ENCODE results near the gene FAM118A.
A peak's percentile ranks its signal among the peaks of the same experiment; 100 is the strongest.

Gene FAM118A

DNA sequence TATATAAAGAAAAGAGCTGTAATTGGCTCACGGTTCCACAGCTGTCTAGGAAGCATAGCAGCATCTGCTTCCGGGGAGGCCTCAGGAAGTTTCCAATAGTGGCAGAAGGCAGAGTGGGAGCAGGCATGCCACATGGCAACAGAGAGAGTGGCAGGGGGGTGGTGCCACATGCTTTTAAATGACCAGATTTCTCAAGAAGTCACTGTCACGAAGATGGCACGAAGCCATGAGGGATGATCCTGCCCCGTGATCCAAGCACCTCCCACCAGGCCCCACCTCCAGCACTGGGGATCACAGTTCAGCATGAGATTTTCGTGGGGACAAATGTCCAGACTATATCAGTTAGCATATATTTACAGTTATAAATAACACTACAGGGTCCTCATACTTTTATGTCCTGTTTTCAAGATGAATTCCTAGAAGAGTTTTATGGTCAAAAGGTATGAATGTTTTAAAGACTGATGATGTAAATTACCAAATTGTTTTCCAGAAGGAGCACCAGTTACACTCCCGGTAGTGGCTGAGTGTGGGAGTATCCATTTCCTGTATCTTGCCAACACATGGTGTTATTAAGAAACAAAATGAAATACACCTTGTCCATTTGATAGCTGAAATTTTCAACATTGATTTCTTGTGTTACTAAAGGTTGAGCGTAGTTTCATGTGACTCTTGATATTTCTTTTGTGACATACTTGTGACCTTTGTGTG, 19.2 kb downstream of the FAM118A start:
- no peak for TF ChIP-seq GATA2 (IDR thresholded peaks at IDR 0.05; ENCODE audit: low read depth, low read length)
- TF ChIP-seq GATA3 (IDR thresholded peaks at IDR 0.05; ENCODE audit: low read depth, low read length): no peak

DNA sequence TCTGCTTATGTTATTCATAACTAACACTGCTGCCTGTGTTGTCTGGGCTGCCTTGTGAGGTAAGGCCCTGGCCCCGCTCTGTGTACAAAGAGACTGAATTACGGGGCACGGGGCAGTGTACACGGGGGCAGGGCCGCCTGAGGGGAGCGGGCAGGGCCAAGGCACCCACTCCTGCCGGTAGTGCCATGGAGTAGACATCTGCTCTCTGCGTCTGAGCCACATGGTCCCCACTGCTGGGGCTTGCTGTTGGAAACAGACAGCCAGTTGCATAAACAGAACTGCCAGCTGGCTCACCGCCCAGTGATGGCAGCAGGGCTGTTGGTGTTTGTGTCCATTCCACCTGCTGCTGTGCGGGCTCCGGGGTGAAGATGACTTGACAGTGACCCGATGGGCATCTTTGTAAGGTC, 19.8 kb downstream of the FAM118A start:
- no peak for TF ChIP-seq GATA3 (IDR thresholded peaks at IDR 0.05; ENCODE audit: low read depth, low read length)
- TF ChIP-seq GATA2 (IDR thresholded peaks at IDR 0.05; ENCODE audit: low read depth, low read length): peak; percentile 73

DNA sequence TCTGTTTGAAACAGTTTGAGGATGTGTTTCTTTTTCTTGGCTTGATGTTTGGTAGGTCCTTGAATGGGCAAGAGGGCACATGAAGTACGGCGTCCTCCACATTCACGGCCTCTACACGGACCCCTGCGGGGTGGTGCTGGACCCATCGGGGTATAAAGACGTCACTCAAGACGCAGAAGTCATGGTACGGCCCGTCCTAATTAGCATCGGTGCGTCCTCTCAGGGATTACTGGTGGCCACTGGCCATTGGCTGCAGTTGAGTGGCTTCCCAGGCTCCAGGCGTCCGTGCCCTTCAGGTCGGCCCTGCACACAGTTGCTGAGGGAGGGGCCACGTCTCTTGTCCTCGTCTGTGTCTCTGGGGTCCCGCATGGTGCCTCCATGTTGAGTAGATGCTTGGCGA, 20.8 kb downstream of the FAM118A start:
- TF ChIP-seq GATA2 (IDR thresholded peaks at IDR 0.05; ENCODE audit: low read depth, low read length) (no peak), GATA3 (IDR thresholded peaks at IDR 0.05; ENCODE audit: low read depth, low read length) (no peak)

DNA sequence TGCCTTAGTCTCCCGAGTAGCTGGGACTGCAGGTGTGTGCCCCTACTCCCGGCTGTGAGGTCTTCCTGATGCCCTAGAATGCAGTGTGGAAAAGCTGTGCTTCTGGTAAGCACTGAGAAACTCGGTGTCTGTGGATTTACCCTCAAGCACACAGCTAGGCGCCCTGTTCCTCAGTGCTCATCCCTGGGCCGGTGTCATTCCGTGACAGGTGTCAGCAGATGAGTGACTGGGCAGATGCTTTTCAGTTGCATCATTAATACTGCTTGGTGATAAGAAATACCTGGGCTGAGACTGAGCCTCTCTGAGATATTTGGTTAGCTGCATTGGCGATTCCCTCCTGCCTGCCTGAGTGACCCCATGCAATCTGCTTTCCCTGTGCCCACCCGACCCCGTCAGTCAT, 21.8 kb downstream of the FAM118A start:
- TF ChIP-seq GATA2 (IDR thresholded peaks at IDR 0.05; ENCODE audit: low read depth, low read length) (no peak), GATA3 (IDR thresholded peaks at IDR 0.05; ENCODE audit: low read depth, low read length) (no peak)

DNA sequence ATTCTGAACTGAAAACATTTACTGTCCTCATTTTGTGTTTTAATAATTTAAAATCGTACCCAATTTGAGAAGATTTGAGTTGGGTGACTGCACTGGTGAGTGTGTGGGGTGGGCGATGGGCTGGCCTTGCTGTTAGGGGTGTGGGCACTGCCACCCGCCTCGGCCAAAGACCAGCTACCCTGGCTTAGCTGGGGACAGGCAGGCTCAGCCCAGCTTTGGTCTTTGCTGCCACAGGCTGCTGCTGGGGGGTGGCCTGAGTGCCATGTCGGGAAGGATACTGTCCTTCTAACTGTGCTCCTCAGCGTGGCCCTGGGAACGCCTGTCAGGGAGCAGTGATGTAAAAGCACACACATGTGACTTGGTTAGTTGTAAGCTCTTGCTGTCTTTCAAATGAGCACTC, 22.3 kb downstream of the FAM118A start:
- TF ChIP-seq GATA3 (IDR thresholded peaks at IDR 0.05; ENCODE audit: low read depth, low read length) (no peak), GATA2 (IDR thresholded peaks at IDR 0.05; ENCODE audit: low read depth, low read length) (no peak)

DNA sequence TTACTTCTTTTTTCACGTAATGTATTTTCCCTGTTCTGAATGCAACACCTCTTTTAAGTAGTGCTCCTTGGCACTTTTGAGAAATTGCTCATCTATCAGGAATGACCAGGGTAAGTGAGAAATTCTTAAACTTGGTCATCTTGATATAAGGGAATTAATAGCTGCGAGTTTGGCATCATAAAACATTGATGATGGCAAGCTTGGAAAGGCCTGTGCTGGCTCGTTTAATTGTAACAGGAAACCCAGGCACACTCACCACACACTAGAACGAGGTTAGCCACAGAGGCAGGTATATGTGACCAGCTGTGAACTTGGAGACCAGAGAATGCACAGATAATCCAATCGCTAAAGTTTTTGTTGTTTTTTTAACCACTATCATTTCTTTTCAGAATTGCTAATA, 24.3 kb downstream of the FAM118A start:
- TF ChIP-seq GATA3 (IDR thresholded peaks at IDR 0.05; ENCODE audit: low read depth, low read length) (no peak), GATA2 (IDR thresholded peaks at IDR 0.05; ENCODE audit: low read depth, low read length) (no peak)

DNA sequence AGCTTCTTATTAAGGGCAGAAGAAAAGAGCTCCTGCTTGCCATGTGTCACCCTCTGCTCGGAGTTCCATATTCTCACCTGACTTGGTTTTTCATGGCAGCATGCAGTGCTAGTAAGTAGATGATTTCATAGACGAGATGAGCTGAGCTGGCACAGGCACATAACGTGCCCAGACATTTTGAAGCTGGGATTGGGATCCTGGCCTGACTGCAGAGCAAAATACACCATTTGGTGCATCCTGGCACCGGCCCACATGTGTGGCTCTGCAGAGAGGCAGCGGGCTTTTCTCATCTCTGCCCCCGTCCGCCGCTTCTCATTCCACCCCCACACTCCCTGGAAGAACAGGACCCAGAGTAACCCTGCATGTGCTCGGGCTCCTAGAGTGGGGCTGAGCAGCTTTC, 24.8 kb downstream of the FAM118A start:
- TF ChIP-seq GATA2 (IDR thresholded peaks at IDR 0.05; ENCODE audit: low read depth, low read length) (no peak), GATA3 (IDR thresholded peaks at IDR 0.05; ENCODE audit: low read depth, low read length) (no peak)

DNA sequence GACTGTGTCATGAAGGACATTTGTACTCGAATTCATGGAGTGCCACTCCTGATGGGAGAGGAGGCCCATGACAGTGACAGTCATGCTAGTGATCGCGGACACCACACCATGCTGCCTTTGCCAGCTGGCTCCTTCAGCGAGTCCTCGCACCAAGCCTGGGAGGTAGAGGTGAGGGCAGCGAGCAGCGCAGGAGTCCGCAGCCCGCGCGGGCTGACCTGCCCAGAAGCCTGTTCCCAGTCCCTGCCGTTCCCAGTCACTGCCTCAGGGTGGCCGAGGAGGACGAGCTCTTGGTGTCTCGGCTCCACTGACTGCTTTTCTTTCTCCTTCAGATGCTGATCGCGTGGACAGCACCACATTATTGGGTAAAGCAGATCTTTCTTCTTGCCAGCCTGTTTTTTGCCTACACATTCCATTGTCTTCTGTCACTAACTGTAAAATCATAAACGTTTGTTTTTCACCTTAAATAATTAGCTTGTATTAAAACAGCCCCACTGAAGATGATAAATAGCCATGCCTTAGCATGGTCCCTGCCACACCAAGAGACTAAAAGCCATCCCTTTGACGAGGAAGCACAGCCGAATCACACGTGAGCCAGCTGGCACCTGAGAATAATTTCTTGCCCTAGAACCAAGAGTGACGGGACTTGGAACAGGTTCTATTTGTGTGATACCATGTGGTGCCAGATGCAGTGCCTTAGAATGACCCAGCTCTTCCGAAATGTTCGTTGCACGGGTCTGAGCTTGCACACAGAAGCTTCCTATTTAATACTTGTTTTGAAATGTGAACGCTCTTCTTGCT, 25.5 kb downstream of the FAM118A start:
- TF ChIP-seq GATA2 (IDR thresholded peaks at IDR 0.05; ENCODE audit: low read depth, low read length): no peak
- TF ChIP-seq GATA3 (IDR thresholded peaks at IDR 0.05; ENCODE audit: low read depth, low read length): no peak

DNA sequence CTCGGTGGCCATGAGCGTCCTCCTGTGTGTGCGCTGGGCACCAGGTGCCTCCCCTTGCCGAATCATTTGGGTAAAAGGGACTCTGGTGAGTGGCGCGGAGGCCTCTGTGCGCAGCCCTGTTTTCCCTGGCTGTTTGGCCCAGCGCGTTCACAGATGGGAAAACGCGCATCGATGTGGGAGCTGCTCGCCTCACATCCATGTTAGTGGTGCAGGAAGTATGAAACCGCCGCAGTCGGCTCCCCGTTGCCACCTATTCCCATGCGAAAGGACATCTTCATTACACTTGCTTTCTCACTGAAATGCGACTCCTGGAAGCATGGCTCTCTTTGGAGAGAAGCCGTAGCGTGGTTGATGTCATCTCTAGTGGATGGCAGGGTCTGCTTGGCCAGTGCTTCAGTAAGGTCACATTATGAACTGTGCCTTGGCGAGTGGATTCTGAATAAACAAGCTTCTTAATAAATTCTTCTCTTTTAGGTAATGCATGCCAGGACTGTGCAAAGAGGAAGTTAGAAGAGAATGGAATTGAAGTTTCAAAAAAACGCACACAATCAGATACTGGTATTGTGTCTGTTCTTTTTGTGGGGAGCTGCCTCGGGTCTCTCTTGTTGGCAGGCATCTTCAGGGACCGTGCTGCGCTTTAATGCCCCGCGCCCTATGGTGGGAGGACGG, 26.3 kb downstream of the FAM118A start:
- TF ChIP-seq GATA3 (IDR thresholded peaks at IDR 0.05; ENCODE audit: low read depth, low read length) (no peak), GATA2 (IDR thresholded peaks at IDR 0.05; ENCODE audit: low read depth, low read length) (no peak)

DNA sequence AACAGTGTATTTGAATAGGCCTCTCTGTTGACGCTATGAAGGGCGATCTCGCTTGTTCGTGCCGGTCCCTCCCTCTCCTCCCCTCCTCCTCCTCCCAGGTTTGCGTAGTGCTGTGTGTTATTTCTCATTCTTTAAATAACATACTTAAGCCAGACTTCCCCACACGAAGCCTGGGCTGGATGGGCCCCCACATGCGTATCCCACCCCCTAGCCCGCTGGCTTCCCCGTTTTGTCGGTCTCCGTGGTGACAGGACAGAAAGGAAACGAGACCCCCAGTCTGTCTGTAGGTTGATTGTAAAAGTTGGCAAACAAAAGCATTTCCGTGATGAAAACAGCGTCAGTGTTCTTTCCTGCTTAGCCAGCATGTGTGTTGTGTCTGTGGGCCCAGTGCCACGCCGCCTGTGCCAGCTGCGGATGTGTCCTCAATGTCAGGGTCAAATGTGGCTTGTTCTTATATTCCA, 27.3 kb downstream of the FAM118A start:
- TF ChIP-seq GATA3 (IDR thresholded peaks at IDR 0.05; ENCODE audit: low read depth, low read length) (no peak), GATA2 (IDR thresholded peaks at IDR 0.05; ENCODE audit: low read depth, low read length) (no peak)

DNA sequence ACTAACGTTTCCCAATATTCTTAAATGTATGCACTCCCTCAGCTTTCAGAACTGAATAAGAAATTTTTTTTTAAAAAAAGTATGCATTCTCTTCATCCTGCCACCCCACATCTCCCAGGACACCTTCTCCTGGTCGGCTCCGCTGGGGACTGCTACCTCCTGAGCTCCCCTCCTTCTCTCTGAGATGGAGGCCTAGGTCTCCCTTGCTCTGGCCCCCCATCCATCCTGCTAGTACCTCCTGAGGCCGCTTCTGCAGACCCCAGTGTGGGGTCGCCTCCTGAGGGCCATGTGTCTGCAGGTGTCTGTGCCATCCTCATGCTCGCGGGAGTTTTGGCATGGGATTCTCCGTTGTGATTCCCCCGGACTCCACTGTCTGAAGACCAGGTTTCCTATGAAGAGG, 27.8 kb downstream of the FAM118A start:
- TF ChIP-seq GATA2 (IDR thresholded peaks at IDR 0.05; ENCODE audit: low read depth, low read length) (no peak), GATA3 (IDR thresholded peaks at IDR 0.05; ENCODE audit: low read depth, low read length) (no peak)

DNA sequence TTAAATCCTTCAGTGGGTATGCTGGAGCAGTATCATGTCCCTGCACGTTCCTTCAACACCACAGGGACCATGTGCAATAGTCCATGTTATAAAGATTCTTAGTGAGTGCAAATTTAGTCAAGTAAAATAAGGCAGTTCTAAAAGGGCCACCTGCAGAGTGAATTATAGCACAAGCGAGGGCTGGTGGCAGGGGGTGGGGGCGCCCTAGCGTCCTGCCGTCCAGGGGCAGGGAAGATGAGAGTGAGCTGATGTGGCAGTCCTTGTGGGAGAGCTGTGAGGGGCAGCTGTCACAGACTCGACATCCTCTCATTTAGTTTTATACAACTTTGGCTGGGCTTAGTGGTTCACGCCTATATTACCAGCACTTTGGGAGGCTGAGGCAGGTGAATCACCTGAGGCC, 29.1 kb downstream of the FAM118A start:
- TF ChIP-seq GATA3 (IDR thresholded peaks at IDR 0.05; ENCODE audit: low read depth, low read length) (no peak), GATA2 (IDR thresholded peaks at IDR 0.05; ENCODE audit: low read depth, low read length) (no peak)

DNA sequence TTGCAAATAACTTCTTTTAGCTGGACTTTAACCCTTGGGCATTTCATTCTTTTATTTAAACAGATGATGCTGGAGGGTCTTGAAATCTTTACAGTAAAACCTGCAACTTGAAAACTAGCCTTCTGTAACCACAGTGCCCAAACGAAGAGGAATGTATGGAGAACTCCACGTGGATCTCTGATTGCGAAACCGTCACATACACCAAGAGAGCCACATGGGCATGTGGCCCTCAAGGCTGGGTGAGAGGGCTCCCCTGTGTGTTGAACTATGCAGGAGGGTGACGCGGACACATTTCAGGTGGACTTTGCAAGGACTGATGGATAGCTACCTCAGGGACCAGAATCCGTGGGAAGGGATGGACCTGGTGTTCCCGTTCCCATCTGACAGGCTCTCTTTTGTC, 30.6 kb downstream of the FAM118A start:
- TF ChIP-seq GATA2 (IDR thresholded peaks at IDR 0.05; ENCODE audit: low read depth, low read length): no peak
- TF ChIP-seq GATA3 (IDR thresholded peaks at IDR 0.05; ENCODE audit: low read depth, low read length): no peak

DNA sequence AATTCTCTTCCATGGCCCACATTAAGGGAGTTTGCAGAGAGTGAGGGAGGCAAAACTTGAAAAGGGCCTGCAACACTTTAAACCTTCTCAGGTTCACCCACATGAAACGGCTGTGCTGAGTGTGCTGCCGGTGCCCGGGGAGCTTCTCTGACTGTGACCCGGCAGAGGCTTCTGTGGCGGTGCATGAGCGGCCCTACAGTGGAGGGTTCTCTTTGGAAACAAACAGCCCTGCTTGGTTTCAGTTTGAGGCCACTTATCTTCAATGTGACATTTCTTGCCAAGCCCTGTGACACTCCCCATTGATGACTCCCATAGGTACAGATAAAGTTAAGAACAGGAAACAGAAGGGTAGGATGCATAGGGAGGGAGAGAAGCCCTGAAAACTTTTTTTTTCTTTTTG, 31.8 kb downstream of the FAM118A start:
- TF ChIP-seq GATA2 (IDR thresholded peaks at IDR 0.05; ENCODE audit: low read depth, low read length) (no peak), GATA3 (IDR thresholded peaks at IDR 0.05; ENCODE audit: low read depth, low read length) (no peak)

All from SH-SY5Y (cell line).